Measurements from ENCODE around the gene SLC12A3.
"Not testable (repeated sequence)": the region's sequence is repeated elsewhere in the genome, so short reads cannot be mapped to it uniquely, and the experiment has no call there.

SLC12A3 gene

DNA sequence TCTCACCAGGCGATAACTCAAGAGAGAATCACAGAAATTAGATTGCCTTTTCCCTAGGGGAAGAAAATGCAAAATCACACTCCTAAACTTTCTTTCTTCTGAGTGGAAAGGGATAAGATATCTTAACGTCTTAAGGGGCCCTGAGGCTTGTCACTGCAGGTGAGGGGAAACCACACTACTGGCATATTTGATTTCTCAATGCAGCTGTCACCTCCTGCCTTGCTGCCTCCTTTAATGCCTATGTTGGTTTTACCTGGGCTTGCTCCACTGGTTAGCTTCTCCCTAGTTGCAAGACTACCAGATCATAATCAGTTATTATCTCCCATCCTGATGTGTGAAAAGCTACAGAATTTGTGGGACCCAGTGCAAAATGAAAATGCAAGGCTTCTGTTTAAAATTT lies 62.5 kb downstream of the SLC12A3 start:
- DNase-seq = no peak

DNA sequence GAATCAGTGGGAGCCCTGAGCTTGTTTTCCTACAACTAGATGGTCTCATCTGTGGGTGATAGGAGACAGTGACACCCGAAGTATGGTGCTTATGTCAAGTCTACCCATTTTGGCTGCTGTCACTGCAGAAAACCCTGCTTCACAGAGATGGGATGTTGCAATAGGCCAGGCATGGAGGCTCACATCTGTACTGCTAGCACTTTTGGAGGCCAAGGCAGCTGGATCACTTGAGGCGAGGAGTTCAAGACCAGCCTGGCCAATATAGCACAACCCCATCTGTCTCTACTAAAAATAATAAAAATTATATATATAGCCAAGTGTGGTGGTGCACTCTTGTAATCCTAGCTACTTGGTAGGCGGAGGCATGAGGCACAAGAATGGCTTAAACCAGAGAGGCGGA lies 64.6 kb downstream of the SLC12A3 start:
- DNase-seq = no peak

DNA sequence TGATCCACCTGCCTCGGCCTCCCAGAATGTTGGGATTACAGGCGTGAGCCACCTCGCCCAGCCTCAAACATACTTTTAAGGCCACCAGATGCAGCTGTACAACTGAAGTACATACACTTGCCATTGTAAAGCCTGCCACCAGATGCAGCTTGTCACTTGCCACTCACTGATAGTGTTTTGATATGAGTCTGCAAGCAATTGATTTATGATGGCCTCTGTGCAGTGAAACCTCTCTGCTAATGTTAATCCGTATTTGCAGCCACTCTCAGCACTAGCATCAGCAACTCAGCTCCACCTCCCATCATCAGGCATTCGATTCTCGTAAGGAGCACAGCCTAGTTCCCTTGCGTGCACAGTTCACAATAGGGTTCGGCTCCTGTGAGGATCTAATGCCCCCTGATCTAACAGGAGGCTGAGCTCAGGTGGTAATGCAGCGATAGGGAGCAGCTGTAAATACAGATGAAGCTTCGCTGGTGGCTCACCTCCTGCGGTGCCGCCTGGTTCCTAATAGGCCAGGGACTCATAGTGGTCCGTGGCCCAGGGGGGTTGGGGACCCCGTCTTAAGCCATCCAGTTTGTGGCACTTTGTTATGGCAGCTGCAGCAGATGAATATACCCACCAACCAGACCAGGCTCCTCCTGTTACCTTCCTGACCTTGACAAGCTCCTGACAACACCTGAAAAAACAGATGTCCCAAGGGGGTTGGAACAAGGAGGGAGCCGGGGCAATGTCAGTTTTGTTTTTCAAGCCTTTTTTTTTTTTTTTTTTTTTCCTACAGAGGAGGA lies 65.7 kb downstream of the SLC12A3 start:
- DNase-seq = no peak

DNA sequence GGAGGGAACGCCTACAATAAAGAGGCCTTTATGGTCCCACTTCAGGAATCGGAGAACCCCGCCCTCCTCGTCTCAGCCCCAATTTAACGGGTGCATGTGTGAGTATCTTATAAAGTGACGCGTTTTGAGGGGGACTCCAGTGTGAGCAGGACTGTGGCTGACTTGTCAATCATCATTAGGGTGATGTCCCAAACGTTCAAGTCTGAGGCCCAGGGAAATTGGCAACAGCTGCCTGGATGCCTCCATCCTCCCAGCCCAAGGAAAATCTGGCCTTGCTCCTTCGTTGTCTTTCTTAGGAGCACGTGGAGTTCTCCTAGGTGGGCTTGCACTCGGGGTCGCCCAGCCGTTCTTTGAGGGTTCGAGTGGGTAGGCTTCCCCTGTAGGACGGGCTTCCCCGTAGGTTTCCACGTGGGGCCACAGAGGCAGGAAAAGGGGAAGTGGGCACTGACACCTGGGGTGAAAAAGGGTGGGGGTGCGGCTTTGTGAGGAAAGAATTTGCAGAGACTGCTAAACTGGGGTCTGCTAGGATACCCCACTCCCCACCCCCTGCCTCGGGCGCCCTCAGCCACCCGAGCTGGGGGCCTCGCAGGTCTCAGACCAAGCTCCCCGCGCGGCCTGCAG lies 66.4 kb downstream of the SLC12A3 start:
- no peak for DNase-seq

DNA sequence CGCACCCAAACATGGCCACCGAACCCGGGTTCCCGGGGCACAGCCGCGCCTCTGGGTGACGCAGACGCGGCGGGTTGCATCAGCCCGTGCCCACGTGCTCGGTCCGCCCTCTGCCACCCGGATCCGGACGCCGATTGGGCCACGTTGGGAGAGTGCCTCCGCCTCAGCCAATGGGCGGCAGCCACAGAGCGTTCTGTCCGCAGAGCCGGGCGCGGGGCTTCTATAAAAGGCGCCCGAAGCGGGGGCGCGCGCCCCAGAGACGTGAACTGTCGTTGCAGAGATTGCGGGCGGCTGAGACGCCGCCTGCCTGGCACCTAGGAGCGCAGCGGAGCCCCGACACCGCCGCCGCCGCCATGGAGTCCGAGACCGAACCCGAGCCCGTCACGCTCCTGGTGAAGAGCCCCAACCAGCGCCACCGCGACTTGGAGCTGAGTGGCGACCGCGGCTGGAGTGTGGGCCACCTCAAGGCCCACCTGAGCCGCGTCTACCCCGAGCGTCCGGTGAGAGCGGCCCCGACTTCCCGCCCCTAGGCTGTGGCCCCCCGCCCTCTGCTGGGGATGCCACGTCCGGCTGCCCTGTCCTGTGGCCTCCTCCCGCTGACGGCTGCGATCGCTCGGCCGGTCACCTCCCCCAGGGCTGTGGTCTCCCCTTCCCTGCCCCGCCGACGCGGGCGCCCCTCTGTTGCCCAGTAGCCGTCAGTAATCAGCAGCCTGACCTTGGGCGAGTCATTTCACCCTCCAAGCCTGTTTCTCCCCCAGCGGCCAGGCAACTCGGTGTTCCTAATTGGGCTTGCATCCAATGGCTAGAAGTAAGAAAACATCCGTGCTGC lies 67.1 kb downstream of the SLC12A3 start, which contains the start of gene HERPUD1:
HERPUD1 (plus strand) TSS at position 251 of the 829 bp plus-strand sequence; CDS start at position 354, 103 bp downstream.
- peak; percentile 97 for DNase-seq

DNA sequence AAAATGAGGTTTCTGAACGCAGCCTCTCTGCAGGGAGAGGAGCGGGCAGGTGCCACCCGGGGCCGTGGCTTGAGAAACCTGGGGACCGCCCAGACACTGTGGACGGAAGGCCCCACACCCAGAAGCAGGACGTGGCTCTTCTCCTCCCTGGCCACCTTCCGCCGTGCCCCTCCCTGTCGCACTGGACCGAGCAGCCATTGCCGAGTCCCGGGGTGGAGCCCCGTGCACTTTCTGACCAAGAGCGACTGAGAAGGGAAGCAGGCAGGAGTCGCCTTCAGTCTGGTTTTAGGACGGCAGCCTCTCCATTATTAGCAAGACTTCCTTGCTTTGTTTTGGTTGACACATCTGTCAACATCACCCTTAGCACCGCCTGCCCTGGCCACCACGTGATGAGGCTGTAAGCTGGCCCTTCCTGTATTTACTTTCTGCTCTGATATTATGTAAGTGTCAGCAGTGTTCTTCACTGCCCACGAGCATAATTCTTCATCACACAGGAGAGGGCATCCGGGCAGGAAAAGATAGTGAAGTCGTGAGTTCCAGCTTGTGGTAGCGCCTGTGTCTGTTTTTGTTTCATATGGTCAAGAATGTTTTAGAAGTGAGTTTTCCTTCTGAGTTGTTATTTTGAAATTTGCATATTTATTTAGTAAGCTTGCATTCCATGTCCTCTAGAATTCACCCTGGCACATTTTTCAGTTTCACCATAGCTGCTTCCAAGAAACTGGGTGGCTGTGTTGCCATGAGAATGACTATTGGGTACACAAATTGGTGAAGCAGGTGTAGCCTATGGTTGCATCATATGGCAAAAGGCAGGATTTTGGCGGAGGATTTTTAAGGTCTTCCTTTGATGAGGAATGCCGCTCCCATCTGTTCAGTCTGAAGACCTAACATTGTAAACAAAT lies 68.0 kb downstream of the SLC12A3 start:
- peak; percentile 39 for DNase-seq

DNA sequence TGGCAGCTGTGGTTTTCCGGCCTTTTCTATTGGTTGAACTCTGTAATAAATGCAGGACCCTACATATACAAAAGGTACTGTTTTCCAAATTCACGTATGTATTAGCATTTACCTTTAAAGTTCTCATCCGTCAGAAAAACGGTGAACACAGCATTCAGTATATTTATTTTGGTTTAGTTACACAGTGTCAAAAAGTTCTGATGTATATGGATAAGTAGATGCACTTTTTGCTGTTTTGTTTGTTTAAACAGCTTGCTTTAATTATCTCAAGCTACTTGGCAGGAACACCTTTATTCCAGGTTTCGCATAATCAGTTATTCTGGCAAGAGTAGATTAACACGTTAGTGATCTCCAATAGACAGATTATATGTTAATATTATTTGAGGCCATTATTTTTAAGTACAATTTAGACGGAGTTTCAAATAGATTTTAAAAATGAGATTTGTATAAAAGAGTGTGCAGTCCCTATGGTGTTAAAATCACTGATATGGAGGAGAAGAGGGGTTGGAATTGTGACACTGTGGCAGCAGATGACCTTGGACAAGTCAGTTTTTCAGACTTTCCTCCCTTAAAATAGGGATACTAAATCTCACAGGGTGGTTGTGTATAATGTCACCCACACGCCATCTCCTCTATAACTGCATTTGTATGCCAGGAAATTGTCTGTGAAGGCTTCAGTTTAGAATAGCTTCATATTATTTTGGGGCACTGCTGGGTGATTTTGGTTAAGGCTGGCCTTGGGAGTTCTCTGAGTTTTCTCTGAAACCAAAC lies 69.0 kb downstream of the SLC12A3 start:
- DNase-seq = peak; percentile 10

DNA sequence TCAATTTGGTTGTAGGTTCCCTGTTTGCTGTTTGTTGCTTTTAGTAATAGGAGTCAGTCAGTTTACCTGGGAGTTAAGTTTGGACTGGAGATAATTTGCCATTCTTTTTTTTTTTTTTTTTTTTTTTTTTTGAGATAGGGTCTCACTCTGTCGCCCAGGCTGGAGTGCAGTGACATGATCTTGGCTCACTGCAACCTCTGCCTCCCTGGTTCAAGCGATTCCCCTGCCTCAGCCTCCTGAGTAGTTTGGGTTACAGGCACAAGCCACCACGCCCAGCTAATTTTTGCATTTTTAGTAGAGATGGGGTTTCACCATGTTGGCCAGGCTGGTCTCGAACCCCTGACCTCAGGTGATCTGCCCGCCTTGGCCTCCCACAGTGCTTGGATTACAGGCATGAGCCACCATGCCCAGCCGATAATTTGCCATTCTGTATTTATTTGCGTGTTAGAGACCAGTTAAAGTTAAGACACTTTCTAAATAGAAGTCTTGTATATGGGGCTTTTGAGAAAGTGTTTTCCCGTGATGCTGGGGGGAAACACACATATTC lies 69.7 kb downstream of the SLC12A3 start:
- not testable (repeated sequence) for DNase-seq

DNA sequence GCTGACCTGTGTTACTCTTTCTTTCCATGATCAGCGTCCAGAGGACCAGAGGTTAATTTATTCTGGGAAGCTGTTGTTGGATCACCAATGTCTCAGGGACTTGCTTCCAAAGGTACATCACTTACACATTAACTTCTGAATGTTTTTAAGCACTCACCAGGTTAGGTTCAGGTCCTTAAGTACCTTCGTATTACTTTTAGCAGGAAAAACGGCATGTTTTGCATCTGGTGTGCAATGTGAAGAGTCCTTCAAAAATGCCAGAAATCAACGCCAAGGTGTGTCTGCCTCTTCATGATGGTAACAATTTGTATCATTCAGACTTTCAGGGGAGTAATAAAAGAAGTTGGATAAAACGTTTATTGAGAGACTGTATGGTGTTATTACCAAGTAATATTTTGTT lies 70.2 kb downstream of the SLC12A3 start:
- no peak for DNase-seq

DNA sequence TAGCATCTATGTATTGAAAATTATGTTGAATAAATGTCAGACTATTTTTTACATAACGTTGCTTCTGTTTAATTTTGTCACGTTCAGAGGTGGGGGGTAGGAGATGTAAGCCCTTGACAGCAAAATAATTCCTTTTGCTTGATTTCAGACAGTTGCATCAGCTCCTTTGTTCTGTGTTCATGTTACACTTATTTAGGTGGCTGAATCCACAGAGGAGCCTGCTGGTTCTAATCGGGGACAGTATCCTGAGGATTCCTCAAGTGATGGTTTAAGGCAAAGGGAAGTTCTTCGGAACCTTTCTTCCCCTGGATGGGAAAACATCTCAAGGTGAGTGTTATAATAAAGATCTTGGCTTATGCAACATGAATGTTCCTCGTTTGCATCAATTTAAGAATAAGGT lies 71.5 kb downstream of the SLC12A3 start:
- no peak for DNase-seq

DNA sequence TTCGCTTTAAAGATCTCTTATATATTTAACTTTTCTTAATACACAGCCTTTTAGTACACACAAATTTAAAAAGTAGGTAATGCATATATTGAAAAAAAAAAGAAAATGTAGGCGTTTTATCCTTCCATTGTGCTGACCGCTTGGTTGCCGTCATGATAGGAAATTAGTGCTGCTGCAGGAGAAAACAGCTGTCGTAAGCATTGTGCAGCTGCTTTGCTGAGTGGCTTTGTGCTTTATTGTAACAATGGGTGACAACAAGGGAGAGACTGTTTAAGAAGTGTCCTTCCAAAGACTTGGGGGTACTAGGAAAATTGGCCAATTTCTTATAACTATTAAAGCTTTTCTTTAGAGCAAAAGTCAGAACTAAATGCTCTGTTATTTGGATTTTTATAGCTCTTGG lies 71.9 kb downstream of the SLC12A3 start:
- DNase-seq = no peak

DNA sequence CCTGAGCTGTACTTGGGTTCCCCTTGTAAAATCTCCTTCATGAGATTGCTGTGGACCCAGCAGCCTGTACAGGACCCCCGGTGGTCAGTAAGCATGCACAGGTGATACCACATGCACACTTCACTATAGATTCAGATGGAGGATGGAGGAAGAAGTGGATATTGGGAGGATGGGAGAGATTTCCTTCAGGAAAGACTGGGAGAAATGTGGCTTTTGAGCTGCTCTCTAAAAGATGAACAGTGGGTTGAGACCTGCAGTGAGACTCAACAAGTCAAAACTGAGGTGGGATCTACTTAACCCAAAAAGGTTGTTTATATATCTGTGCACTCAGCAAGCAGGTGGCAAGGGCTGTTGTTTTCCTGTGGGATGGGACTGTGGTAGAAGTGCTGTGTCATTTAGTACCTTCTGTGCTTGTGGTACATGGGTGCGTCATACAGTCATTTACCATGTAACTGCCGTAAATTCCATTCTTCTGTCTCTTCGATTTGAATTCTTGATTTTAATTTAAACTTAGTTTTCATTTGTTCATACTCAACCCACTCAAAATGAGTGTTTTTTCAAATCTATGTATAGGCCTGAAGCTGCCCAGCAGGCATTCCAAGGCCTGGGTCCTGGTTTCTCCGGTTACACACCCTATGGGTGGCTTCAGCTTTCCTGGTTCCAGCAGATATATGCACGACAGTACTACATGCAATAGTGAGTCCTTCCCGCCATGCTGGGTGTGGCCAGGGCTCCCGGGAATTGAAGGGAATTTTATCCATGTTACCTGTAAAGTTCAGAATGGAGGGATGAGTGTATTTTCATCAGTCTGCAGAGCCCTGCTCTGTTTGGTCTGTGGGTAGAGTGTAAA lies 73.9 kb downstream of the SLC12A3 start:
- DNase-seq = no peak

DNA sequence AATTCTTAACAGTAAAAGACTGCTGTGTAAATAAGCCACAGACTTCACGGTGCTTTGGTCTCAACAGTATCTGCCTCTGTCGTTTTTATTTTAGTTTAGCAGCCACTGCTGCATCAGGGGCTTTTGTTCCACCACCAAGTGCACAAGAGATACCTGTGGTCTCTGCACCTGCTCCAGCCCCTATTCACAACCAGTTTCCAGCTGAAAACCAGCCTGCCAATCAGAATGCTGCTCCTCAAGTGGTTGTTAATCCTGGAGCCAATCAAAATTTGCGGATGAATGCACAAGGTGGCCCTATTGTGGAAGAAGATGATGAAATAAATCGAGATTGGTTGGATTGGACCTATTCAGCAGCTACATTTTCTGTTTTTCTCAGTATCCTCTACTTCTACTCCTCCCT lies 74.8 kb downstream of the SLC12A3 start:
- peak; percentile 27 for DNase-seq

DNA sequence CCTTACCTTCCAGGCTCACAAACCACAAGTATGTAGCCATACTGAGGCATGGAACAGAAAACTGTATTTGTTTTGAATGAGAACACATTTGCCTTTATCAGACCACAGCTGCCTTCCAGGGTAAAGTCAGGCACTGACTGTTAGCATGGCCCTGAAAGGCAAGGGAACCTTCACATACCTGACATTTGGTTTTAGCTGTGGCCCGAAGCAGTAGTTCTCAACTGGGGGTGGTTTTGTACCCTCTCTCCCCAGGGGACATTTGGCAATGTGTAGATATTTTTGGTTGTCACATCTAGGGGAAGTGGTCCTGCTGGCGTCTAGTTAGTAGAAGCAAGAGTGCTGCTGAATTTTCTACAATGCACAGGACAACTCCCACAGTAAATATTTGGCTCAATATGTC lies 76.1 kb downstream of the SLC12A3 start:
- no peak for DNase-seq

DNA sequence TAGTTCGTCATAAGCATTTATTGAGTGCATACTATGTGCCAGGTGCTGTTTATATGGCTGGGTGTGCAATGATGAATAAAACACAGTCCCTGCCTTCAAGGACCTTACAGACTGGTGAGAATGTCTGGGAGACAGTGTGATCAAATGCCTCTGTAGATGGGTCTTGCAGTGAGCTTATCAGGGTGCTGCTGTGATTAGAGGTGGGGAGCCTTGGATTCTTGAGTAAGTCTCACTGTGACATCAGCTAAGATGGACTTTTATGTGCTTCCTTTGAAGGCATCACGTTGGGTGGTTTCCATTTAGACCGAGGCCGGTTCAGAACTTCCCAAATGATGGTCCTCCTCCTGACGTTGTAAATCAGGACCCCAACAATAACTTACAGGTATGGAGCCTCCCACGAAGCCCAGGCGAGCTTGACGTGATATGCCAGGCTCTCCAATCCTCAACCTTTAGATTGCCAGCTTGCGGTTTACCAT lies 76.9 kb downstream of the SLC12A3 start:
- DNase-seq = no peak

DNA sequence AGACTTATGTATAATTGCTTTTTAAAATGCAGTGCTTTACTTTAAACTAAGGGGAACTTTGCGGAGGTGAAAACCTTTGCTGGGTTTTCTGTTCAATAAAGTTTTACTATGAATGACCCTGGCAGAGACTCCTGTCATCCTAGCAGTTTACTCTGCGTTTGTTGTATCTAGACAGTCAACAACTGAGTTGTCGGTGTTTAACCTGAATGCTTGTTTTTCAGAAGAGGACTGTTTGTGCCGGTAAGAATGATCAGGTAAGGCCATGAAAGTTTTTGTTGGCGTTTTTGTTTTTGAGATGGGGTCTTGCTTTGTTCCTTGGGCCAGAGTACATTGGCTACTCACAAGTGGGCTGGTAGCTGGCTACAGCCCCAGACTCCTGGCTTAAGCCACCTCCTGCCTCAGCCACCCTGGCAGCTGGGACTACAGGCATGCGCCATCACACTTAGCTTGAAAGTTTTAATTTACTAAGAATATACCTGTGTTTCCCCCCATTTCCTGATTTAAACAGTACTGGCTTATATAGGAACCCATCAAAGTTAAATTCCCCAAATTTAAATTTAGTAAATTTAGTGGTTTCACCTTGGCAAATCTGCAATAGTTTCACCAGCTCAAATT lies 78.9 kb downstream of the SLC12A3 start:
- no peak for DNase-seq

DNA sequence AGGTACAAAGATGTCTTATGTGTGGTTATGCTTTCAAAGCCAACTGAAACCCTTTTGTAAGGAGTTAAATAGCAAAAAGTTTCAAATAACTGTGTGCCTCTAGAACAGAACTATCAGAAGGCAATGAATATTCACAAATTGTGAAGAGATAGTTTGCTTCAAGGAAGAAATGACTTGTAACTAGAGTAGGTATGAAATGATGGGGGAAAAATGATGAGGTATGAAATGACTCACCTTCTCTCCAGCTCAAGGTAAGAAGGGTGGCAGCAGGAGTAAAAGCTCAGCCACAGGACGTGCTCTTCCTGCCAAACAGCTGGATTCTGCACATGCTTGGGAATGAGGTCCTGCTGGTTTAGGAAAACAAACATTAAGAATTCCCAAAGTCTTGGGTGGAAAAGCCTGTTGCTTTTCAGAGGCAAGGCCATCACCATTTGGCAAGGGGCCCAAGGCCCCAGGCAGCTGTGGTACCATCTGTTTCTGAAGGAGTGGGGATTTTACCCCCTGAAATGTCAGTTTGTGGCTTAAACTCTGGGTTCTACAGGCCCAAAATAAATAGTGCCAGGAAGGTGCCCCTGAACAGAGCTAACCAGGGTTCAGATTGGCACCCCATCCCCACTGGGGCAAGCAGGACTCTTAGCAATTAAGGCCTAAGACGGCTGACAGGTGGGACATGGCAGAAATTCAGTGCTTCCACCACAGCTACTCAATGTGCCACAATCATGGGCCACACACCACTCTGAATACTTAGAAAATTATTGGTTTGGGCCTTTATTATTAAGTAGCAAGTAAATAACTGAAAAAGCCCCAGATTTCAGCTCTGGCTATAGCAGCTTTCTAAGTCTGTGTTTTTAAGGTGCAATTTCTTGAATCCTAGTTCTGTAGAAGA lies 80.2 kb downstream of the SLC12A3 start:
- no peak for DNase-seq

DNA sequence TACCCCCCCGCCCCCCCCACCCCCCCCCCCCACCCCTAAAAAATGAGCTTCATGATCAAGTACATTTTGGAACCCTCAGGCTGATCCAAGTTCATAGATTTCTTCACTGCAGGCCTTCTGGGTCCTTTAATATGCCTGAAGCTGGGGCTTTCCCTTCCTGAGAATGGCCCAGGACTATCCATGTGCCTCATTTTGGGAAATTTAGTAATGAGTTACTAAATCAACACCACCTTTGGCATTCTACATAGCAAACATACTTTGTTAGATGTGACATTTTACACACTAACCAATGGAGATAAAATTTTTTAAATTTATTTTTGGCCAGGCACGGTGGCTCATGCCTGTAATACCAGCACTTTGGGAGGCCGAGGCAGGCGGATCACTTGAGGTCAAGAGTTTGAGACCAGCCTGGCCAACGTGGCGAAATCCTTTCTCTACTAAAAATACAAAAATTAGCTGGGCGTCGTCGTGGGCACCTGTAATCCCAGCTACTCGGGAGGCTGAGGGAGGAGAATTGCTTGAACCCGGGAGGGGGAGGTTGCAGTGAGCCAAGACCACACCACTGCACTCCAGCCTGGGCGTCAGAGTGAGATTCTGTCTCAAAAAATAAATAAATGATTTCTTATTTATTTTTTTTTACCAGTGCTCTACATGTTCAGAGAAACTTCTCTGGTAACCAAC lies 81.0 kb downstream of the SLC12A3 start:
- no peak for DNase-seq
